Panc1 (cell line): Measurements from ENCODE around the gene TARS1.

Source experiments
- CTCF ChIP-seq: fragments of 450-650 bp; IDR thresholded peaks from 2 replicates; pipeline ENCODE4 v1.5.1; 2017; ENCODE audit warnings: mild to moderate bottlenecking
- POLR2AphosphoS5 ChIP-seq: IDR thresholded peaks from 2 replicates; pipeline ENCODE4 v1.6.1; 2012; ENCODE audit warnings: mild to moderate bottlenecking, low read depth, low read length, moderate library complexity
- REST ChIP-seq, 2 experiments: IDR thresholded peaks; 2 replicates each; pipeline ENCODE4 v1.6.1; 2011 to 2012; ENCODE audit warnings: low read depth in 2 of 2, control low read depth in 1 of 2, low read length in 1 of 2, mild to moderate bottlenecking in 1 of 2, moderate library complexity in 1 of 2; ENCODE audit not compliant: insufficient read depth in 1 of 2
- SIN3A ChIP-seq: IDR thresholded peaks from 2 replicates; pipeline ENCODE4 v1.6.1; 2012; ENCODE audit warnings: low read depth, mild to moderate bottlenecking, low read length, moderate library complexity, borderline replicate concordance; ENCODE audit not compliant: insufficient read depth
- TCF7L2 ChIP-seq: IDR thresholded peaks from 2 replicates; pipeline ENCODE4 v1.6.1; 2011; ENCODE audit warnings: mild to moderate bottlenecking, low read depth, low read length, inconsistent platforms

- TF ChIP-seq CTCF (no peak), POLR2AphosphoS5 (no peak), REST (IDR thresholded peaks at IDR 0.05; ENCODE audit: insufficient read depth in 1 of 2, low read depth in 2 of 2, low read length in 1 of 2) (no peak), SIN3A (no peak), TCF7L2 (no peak)
Measured at GRCh38 chr5:33425314-33425713, 15.5 kb upstream of the TARS1 start.
